ENCODE results near the gene ARHGEF17.

DNA sequence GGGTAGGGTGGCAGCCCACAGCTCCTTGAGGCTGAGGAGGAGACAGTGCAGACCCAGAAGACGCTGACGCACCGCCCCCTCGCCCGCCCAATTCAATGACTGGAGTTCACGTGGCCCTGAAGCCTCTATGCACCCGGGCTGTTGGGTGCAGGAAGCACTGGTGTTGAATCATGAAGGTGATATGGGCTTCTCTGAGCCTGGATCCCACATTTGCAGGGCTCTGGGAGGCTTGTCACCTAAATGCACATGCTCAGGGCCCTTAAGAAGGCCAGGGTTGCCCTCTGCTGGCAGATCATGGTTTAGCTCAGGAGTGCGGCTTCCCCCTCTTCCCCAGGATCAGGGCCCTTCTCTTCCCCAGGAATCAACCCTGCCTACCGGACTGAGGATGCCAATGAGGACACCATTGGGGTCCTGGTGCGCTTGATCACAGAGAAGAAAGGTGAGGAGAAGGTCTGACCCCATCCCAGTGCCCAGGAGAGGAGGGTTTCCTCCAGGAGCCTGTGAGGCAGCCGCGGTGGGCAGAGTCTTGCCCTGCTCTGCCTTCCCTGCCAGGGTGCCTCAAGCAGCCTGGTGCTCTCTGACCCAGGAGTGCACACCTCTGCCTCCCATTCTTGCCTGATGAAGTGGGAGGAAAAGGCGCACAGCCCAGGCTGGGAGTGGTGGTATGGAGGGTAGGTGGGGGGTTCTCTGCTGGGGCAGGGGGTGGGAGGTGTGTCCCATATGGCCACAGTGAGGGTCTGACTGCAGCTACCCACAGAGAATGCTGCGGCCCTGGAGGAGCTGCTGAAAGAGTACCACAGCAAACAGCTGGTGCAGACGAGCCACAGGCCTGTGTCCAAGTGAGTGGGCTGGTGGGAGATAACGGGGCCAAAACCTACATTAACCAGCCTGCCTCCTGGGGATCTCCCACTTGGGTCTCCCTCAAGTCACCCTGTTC is 85.7 kb downstream of the ARHGEF17 start:
- TF ChIP-seq POLR2A (IDR thresholded peaks at IDR 0.05; ENCODE audit: low read length) (no peak), GATA1 (IDR thresholded peaks at IDR 0.05; ENCODE audit: low read depth, low read length) (no peak)

Data from erythroblast (primary cell).